ENCODE results near the gene RENBP. TPM values are rescaled to one million over a fixed set of nuclear protein-coding genes. Genes with fewer than 3 reads are reported as not detected.

RENBP gene
- total and polyA plus RNA-seq, 7 donors = 0.97 to 4.4 (median 2.9) TPM

DNA sequence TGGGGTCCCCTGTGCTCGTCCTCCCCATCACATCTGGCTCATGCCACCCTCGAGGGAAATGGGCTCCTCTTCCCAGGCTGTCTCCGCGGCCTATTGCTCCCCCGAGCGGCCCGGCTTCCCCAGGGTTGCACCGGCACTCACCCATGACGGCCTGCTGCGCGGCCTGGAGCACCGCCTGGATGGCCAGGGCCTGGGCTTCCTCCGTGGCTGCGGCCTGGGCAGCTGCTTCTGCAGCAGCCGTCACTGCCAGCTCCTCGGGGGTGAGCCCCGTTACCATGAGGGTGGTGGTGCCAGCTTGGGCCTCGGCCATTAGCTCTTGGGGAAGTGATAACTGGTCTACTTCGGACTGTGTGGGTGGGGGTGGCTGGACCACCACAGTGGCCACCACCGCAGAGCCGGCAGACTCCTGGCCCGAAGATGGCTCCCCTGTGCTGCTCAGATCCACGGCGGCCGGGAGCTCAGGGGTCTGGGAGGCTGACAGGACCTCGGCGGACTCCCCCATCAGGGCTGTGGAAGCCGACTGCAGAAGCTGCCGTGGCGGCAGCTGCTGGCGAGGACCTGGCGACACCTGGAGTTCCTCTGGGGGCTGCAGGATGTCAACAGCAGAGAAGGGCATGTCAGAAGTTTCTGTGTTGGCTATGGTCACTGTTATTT lies 8.1 kb upstream of the RENBP start:
- Histone ChIP-seq H3K4me1 (no peaks in the 10 kb centered on the region), H3K4me3 (no peak overlapping the region), H3K36me3 (ENCODE audit: insufficient read depth in 1 of 2, low read depth in 1 of 2) (peaks cover 0 to 96% of the 10 kb centered on the region in 2 donors), H3K27ac (peak overlapping the region; percentile 55), H3K27me3 (ENCODE audit: insufficient read depth in 3 of 3, low read length in 2 of 3) (no peaks in the 10 kb centered on the region), H3K9me3 (no peaks in the 10 kb centered on the region)
- 89 to 93% (median 92%) methylated on average over 26 to 32 of the region's 32 CpGs for WGBS, 3 donors
- intact Hi-C loops (cut with DNase I) = loop anchor here (1.0 to 5.0 kb wide), 4 partner anchors 188 to 995 kb away; partner anchors contain the start of gene PLXNB3 (in 2 of the 2)
- TF ChIP-seq, protein P1, sequence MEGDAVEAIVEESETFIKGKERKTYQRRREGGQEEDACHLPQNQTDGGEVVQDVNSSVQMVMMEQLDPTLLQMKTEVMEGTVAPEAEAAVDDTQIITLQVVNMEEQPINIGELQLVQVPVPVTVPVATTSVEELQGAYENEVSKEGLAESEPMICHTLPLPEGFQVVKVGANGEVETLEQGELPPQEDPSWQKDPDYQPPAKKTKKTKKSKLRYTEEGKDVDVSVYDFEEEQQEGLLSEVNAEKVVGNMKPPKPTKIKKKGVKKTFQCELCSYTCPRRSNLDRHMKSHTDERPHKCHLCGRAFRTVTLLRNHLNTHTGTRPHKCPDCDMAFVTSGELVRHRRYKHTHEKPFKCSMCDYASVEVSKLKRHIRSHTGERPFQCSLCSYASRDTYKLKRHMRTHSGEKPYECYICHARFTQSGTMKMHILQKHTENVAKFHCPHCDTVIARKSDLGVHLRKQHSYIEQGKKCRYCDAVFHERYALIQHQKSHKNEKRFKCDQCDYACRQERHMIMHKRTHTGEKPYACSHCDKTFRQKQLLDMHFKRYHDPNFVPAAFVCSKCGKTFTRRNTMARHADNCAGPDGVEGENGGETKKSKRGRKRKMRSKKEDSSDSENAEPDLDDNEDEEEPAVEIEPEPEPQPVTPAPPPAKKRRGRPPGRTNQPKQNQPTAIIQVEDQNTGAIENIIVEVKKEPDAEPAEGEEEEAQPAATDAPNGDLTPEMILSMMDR (IDR thresholded peaks at IDR 0.05) = no peak
- ATAC-seq (no peak), DNase-seq (no peak)

DNA sequence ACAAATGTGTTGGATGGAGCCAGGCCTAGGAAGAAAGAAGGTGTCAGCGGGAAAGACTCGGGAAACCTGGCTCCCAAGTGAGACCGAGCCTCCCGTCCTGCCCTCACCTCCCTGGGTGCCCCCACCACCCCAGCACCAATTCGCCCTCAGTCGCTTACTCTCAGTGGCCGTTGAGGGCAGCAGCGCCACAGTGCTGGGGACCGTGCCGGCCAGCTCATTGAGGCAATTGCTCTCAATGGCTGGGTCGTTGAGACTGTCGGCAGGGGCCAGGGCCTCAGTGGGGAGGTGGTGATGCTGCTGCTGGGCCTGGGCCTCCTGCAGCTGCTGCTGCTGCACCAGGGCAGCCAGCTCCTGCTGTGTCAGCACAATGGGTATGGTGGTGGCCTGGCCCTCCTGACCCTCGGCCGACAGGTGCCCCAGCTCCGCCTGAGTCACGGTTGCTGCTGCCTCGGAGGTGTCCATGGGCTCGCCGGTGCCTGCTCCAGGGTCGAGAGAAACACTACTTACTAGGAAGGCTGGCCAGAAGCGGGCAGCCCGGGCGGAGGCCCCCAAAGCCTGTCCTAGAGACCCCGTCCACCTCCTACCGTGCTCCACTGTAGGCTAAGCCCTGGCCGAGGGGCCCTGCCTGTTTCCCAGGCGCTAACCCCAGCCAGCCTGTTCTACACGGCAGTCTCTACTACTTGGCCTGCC lies 7.4 kb upstream of the RENBP start:
- peaks cover 0 to 90% of the 10 kb centered on the region in 2 donors for H3K36me3 ChIP-seq (ENCODE audit: insufficient read depth in 1 of 2, low read depth in 1 of 2)
- intact Hi-C loops (cut with DNase I) = loop anchor here (5.0 kb wide), 3 partner anchors 190 to 995 kb away; partner anchors contain the start of gene PLXNB3 (in 1 of the 2)
- WGBS, 3 donors = 91 to 95% (median 93%) methylated on average over 21 to 28 of the region's 28 CpGs
- ATAC-seq (no peak), DNase-seq (no peak)
- TF ChIP-seq, protein P1 (IDR thresholded peaks at IDR 0.05) = no peak
- no peak overlapping the region for H3K4me3 ChIP-seq
- H3K27ac ChIP-seq = no peak overlapping the region
- H3K27me3 ChIP-seq (ENCODE audit: insufficient read depth in 3 of 3, low read length in 2 of 3) = no peaks in the 10 kb centered on the region
- no peaks in the 10 kb centered on the region for H3K4me1 ChIP-seq
- no peaks in the 10 kb centered on the region for H3K9me3 ChIP-seq

DNA sequence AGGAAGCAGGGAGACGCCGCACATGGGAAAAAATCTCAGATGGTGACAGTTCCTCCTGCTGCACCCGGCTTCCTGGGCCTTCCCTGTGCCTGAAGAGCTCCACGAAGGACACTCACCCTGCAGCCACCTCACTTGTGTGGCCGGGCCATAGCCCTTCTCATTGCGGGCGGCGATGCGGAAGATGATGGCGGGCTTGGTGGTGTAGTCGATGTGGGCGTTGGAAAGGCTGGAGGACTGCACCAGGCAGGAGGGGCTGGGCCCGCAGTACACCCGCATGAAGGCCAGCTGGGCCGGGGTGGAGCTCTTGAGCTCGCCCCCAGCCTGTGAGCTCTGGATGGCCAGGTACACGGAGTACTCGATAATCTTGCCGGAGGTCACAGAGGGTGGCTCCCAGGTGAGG lies 5.7 kb upstream of the RENBP start:
- no peaks in the 10 kb centered on the region for H3K4me1 ChIP-seq
- no peak for ATAC-seq
- H3K9me3 ChIP-seq = no peaks in the 10 kb centered on the region
- no peak overlapping the region for H3K4me3 ChIP-seq
- TF ChIP-seq, protein P1 (IDR thresholded peaks at IDR 0.05) = no peak
- H3K36me3 ChIP-seq (ENCODE audit: insufficient read depth in 1 of 2, low read depth in 1 of 2) = peaks cover 0 to 73% of the 10 kb centered on the region in 2 donors
- no peak overlapping the region for H3K27ac ChIP-seq
- H3K27me3 ChIP-seq (ENCODE audit: insufficient read depth in 3 of 3, low read length in 2 of 3) = no peaks in the 10 kb centered on the region
- intact Hi-C loops (cut with DNase I) = loop anchor here (5.0 kb wide), 3 partner anchors 188 to 993 kb away; partner anchors contain the start of gene PLXNB3 (in 1 of the 2)
- WGBS, 3 donors = 82 to 88% (median 86%) methylated on average over 14 to 19 of the region's 19 CpGs
- no peak for DNase-seq

DNA sequence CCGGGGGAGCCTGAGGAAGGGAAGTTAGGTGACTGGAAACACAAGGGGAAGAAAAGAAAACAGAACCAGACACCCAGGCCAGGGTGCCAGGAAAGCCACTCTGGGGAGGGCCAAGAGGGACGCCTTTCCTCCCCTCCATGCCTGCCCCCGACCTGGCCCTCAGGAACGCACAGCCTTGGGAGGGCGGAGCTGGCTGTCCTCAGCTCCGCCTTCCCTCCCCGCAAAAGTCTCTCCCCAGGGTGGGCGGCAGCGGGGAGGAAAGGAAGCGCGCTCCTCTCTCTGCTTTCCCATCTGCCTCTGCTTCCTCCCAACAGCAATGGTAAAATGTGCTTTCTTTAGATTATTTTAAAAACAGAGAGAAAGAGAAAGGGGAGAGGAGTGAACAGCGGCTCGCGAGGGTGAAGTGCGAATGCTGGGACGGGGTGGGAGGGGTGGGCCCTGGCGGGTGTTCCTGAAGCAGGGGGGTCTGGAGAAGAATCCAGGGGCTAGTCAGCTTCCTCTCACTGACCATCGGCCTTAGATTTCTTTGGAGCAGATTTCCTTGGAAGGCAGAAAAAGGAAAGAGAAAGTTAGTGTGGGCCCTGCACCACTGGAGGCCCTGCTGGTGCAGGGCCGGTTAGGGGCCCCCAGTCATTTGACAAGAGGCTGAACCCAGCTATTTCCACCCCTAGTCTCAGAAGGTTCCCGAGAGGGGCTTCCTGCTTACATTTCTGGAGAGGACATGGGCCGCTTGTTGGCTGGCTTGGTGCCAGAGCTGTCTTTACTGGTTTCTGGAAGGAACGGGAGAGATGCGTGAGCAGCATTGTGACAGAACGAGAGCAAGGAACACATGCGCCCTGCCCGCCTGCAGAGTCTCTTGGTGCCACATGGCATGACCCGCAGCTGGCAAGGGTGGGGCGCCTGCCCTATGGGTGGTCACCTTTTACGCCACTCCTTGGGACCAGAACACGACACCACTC lies 4.7 kb upstream of the RENBP start:
- 63 to 80% (median 67%) methylated on average over 21 to 30 of the region's 30 CpGs for WGBS, 3 donors
- Histone ChIP-seq H3K9me3 (no peaks in the 10 kb centered on the region), H3K4me1 (no peaks in the 10 kb centered on the region), H3K27ac (no peak overlapping the region), H3K27me3 (ENCODE audit: insufficient read depth in 3 of 3, low read length in 2 of 3) (peaks cover 0 to under 1% (median 0%) of the 10 kb centered on the region in 3 donors), H3K4me3 (no peak overlapping the region), H3K36me3 (ENCODE audit: insufficient read depth in 1 of 2, low read depth in 1 of 2) (peaks cover 0 to 63% of the 10 kb centered on the region in 2 donors)
- DNase-seq = no peak
- TF ChIP-seq, protein P1 (IDR thresholded peaks at IDR 0.05) = no peak
- intact Hi-C loops (cut with DNase I) = no loop called here
- no peak for ATAC-seq

All from psoas muscle (tissue), 8 donors.